GM18951 (cell line): ENCODE data around the gene CCNA1.

Experiments
- POLR2A ChIP-seq: IDR thresholded peaks from 4 replicates; pipeline ENCODE4 v1.6.1; 2011; ENCODE audit warnings: mild to moderate bottlenecking; ENCODE audit not compliant: insufficient read length, insufficient read depth; ENCODE audit errors: extremely low read depth
- in situ Hi-C: fragments of 300-500 bp; cut with MboI; formaldehyde crosslinking; loops from one replicate; pipeline ENCODE4 v1.12.0; 2022; ENCODE audit warnings: low sequenced_read_pairs, mixed read lengths, inconsistent platforms; ENCODE audit not compliant: unreplicated experiment

Gene CCNA1

DNA sequence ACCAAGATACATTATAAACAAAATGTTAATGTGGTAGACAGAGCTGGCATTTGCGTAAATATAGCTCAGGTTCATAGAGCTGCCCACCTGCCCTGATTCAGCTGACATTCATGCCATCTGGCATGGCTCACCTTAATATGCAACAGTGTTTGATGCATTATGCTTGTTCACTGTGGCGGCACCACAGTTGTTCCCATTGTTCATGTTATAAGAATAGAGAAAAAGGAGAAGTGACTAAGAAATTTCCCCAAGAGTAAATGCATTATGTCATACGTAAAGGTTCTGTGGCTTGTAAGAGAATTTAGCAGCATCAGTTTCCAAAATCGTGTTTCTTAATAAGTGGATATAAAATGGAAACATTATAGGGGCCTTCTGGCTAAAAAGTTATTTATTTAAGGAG, 4.5 kb downstream of the CCNA1 start:
- TF ChIP-seq POLR2A = no peak
- in situ Hi-C loops = no loop called here

DNA sequence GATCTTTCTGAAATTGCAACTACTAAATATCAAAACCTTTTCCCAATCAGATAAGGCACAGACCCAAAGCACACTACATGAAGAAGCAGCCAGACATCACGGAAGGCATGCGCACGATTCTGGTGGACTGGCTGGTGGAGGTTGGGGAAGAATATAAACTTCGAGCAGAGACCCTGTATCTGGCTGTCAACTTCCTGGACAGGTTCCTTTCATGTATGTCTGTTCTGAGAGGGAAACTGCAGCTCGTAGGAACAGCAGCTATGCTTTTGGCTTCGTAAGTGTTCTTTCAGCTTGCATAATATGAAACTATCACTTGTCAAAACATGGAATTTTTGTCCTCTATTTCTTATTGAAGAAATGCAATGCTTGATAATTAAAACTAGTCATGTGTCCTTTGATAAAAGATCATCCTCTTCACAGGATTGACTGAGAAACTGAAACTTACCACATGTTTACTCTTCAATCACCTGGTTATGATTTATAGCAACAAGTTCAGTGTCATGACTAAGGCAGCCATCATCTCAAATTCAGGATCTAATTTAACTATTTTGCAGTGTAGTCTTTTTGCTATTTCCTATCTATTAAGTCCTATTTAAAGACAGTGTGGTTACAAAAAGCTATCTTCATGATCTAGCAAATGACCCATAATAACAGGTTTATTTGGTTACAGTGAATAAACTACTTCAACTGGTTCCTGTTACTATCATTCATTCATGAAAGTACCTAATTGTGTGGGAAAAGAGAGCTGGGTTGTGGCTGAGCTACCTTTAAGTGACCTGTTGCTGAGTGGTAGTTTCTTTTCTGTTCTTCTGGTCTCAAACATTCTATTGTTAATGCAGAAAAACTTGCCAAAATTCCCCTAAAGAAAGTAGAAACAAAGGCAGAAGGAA, 6.5 kb downstream of the CCNA1 start:
- in situ Hi-C loops = no loop called here

DNA sequence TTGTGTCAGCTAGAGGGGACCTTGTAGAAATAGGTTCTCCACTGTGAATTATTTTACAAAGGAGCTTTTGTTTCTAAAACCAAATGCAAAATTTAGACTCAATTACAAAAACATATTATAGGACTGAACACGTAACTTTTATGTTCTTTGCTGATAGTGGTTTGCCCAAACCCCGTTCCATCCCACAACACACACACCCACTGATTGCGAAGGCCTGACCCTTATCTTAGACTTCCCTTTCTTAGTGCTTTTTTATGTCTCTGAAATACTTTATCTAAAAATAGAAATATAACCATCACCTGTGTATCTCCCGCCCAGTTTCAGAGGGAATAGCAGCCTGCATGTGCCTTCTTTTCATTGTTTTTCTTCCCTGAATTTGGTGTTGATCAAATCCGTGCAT, 13.0 kb downstream of the CCNA1 start:
- TF ChIP-seq POLR2A = no peak
- in situ Hi-C loops = no loop called here

More for the DNA sequence above, 6.5 kb downstream of the CCNA1 start:
- TF ChIP-seq POLR2A = no peak

DNA sequence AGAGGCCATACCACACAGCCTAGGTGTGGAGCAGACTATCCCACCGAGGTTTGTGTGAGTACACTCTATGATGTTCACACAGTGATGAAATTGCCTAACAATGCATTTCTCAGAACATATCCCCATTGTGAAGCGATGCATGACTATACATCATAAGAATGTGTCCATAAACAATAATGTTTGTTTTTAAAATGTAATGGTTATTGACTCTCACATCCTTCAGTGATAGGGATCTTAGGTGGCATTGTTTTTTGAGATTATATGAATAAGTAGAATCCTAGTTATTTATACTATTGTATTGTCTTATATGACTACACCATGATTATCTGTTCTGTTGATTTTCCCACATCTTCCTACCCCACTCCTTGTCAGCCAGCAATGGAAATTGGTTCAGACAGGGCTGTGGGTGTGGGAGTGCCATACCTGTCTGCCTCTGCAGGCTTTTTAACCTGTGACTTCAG, 13.6 kb downstream of the CCNA1 start:
- no peak for TF ChIP-seq POLR2A
- in situ Hi-C loops = no loop called here

DNA sequence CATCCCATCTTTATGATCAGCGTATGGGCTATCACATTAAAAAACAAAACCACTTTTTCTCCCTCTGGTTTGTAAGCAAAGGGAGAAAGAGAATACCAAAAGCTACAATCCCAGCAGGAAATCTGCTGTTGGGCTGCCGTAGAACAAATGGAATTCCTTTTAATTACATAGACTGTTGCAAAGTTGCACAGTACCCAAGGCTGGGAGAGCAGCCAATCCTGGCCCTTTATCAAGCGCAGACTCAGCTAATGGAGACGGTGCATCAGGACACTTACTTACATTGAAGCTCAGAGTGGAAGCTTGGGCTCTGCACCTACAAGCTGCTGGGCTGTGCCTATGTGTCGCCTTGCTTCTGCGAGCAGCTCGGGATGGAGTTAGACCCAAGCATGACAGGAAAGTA, 15.2 kb downstream of the CCNA1 start:
- in situ Hi-C loops = no loop called here
- no peak for TF ChIP-seq POLR2A

DNA sequence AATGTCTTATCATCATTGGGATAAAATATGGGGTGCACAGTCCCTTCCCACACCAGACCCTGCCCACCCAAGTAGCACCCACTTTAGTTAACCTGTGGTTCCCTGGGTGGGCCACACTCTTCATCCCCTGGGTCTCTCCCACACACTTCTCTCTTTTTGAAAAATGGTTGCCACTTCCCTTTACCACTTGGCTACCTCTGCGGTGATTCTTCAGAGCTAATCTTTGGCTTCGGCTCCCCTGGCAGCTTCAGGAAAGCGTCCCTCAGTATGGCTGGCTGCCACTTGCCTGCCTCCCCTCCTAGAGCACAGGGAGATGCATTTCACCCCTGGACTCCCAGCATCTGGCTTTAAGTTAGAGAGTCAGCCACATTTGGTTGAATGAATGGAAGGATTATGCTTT, 18.2 kb downstream of the CCNA1 start:
- in situ Hi-C loops = no loop called here
- no peak for TF ChIP-seq POLR2A

DNA sequence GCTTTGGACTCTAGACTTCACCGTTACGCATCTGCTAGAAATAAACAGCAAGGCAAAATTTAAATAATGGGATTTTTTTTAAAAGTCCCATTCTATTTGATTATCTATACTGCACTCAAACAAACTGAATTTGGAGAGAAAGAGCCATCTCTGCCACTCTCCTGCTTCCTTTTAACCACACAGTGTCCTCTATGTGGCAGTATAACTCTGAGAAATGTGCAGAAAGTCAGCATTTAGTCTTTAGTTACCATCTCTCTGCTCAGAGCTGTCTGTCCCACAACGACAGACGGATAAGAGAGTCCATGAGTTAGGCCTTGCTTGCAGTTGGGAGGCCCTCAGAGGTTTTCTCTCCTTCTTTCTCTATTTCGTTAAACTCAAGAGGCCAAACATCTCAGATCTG, 21.2 kb downstream of the CCNA1 start:
- in situ Hi-C loops = no loop called here
- TF ChIP-seq POLR2A = no peak

DNA sequence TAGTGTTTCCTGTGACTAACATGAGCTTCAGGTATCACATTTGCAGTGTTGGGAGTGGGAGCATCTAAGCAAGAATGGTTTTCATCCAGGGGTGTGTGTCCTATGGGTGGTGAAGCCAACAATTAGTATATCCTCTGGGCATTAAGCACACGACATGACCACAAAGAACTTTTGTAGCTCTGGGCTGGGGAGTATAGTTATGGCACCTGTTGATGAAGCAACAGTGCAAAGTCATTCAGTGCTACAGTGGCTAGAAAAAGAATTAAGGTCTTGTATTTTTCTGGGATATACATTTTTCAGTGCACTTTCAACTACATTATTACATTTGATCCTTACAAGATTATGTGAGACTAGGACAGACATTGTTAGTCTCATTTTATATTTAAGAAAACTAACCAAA, 21.8 kb downstream of the CCNA1 start:
- TF ChIP-seq POLR2A = no peak
- in situ Hi-C loops = no loop called here

DNA sequence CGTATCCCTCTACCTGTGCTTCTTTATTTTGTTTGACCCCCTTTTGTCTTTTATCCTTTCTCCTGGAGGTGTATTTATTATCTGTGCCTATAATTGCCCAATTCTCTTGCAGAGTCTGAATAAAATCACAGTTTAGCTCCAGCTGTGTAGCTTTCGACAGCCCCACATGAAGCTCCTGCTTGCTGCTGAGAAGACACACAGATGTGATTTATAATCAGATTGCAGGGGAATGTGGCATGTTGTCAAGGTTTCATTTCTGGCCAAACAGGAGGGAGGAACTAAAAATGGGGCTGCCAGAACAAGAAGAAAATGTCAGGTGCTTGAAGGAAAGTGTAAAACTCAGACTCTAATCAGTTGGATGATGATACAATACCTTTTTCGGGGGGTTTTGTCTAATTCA, 22.7 kb downstream of the CCNA1 start:
- in situ Hi-C loops = no loop called here
- TF ChIP-seq POLR2A = no peak

DNA sequence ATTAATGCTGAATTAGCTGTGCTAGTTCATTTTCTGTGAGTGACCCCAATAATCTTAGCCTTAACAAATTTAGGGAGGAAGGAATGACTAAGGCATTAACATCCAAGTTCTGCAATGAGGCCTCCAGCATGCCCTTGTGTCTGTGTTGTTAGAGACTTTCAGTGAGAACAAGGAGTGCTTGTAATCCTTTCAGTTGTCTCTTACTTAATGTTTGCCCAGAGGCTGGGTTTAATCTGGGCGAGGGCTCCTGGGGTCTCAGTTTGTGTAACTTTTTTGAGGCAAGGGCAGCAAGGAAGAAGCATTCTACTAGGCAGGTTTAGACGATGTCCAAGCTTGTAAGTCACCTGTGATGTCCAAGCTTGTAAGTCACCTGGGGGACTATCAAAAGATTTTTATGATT, 24.3 kb downstream of the CCNA1 start:
- TF ChIP-seq POLR2A = no peak
- in situ Hi-C loops = no loop called here

DNA sequence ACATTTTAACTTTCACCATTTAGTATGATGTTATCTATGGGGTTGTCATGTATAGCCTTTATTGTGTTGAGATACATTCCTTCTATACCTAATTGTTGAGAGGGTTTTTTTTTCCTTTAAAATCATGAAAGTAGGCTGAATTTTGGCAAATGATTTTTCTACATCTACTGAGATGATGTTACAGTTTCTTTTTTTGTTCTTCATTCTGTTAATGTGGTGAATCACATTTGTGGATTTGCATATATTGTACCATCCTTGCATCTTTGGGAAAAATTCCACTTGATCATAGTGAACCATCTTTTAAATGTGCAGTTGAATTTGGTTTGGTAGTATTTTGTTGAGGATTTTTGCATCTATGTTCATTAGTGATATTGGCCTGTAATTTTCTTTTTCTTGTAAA, 29.2 kb downstream of the CCNA1 start:
- in situ Hi-C loops = no loop called here
- TF ChIP-seq POLR2A = no peak

DNA sequence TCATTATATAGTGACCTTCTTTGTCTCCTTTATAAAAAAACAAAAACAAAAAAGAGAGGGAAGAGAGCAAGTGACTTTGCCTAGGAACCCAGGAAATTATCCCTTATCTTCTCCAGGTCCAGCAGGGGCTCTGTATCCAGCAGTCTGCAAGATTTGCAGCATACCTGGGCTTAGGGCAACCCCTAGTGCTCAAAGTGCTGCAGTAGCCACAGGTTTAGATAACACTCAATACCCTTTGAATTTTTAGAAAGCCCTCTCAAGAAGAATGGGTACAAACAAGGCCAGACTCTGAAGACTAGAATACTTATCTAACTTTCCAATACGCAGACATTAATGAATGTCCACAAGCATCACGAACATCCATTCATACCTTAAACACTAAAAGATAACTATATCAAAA, 43.2 kb downstream of the CCNA1 start:
- in situ Hi-C loops = no loop called here

DNA sequence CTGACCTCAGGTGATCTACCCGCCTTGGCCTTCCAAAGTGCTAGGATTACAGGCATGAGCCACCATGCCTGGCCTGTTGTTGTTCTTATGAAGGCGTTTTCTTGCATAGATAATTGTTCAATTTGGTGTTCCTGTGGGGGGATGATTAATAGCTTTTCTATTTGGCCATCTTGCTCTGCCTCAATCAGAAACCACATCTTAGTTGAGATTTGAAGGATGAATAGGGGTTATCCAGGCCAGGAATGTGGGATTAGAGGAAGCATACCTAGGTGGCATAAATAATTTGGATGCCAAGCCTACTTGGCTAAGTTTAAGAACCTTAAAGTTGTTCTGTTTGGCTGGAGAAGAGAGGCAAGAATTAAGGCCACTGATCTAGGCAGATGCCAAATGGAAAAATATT, 44.4 kb downstream of the CCNA1 start:
- in situ Hi-C loops = no loop called here

More for the DNA sequence above, 43.2 kb downstream of the CCNA1 start:
- no peak for TF ChIP-seq POLR2A

DNA sequence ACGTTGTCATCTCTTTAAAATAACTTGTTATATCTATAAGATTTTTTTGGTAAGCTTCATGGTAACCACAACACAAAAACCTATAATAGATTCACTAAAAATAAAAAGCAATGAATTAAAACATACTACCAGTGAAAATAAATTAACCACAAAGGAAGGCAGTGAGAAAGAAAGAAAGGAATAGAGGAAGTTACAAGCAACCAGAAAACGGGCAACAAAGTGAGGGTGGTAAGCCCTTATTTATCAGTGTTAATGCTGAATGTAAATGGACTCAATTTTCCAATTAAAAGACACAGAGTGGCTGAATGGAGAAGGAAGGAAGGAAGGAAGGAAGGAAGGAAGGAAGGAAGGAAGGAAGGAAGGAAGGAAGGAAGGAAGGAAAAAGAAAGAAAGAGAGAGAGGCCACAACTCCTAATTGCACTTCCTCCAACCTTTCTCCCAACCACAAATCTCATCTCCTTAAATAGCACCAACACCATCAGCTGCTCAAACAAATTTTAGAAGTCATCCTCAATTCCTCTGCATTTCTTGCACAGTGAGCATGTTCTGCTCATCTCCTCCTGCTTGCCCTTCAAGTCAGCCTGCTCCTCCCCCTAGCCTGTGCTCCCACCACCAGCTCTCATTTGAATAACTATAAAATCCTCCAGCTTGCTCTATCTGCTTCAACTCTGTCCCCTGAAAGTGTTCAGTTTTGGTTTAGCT, 48.6 kb downstream of the CCNA1 start:
- in situ Hi-C loops = no loop called here
- no peak for TF ChIP-seq POLR2A

More for the DNA sequence above, 44.4 kb downstream of the CCNA1 start:
- TF ChIP-seq POLR2A = no peak
